Measurements from ENCODE around the gene RYR3.

DNA sequence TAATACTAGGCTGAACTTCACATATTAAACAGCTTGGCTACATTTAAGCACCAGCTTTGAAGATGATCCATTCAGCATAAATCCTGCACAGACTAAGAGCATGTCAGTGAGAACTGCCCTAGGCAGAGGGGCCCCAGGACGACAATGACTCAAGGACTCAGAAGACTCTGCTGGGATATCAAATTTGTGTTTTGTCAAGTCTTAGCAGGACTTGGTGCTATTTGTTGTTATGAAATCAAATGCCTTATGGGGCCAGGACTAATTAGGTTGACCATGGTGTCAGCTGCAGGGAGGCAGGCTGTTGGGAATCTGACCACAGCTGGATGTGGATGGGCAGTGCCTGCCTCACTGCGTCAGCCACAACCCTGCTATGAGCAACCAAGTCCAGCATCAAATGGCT is 91.8 kb downstream of the RYR3 start:
- TF ChIP-seq POLR2A (IDR thresholded peaks at IDR 0.05; ENCODE audit: low read length) (no peak), GATA1 (IDR thresholded peaks at IDR 0.05; ENCODE audit: low read depth, low read length) (no peak)
